ENCODE data around the gene SORL1. TPM values are rescaled to one million over a fixed set of nuclear protein-coding genes. Genes with fewer than 3 reads are reported as not detected.
A peak's percentile ranks its signal among the peaks of the same experiment; 100 is the strongest.
"Not testable (repeated sequence)": the region's sequence is repeated elsewhere in the genome, so short reads cannot be mapped to it uniquely, and the experiment has no call there.

Gene SORL1
- total and polyA plus RNA-seq, 3 experiments from 2014 or later, result 44.5 to 220 (median 46.9) TPM

DNA sequence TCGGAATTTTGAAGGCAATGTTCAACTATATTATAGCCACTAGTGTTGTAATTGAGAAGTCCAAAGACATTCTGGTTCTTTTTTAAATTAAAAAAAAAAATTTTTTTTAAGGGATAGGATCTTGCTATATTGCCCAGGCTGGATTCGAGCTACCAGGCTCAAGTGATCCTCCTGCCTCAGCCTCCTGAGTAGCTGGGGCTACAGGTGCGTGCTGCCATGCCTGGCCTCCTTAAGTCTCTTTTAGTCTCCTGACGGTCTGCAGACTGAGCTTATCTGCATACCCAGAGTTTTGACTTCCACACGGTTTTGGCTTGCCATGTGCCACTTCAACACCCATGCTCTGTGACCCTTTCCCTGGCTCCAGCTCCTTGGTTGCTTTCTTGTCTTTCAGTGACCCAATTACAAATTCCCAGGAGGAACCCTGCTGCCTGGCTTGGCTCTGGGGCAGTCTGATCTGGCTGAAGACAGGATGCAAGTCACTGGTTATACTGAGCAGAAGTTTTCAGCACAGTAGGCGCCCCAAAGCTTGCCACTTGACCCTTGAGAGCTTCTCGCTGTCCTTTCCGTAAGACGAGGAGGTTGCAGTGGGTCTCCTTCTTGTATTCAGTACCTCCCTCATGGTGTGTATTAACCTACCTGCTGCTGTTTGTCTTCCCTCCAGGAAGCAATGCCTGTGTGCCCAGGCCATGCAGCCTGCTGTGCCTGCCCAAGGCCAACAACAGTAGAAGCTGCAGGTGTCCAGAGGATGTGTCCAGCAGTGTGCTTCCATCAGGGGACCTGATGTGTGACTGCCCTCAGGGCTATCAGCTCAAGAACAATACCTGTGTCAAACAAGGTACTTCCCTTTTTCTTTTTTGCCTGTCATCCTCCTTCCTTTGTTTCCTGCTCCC is 114.4 kb downstream of the SORL1 start:
- DNase-seq, result no peak
- CTCF ChIA-PET, result interaction anchor here (0.9 to 1.1 kb wide), 2 partner anchors 24 to 250 kb away, joined by 3 read pairs; no protein-coding TSS in a partner anchor
- peak overlapping the region in 3 of 8 donors; percentile 17 to 94 (median 72) for H3K27ac Mint-ChIP-seq
- H3K36me3 Mint-ChIP-seq, result peaks cover 0 to 93% (median 31%) of the 10 kb centered on the region in 3 donors
- H3K36me3 ChIP-seq (ENCODE audit: insufficient read depth, low read length), result peaks cover 60% of the 10 kb centered on the region
- no peaks in the 10 kb centered on the region for H3K9me3 Mint-ChIP-seq
- H3K27ac ChIP-seq (ENCODE audit: low read depth, low read length), result no peak overlapping the region
- H3K4me3 Mint-ChIP-seq, result no peak overlapping the region
- H3K27me3 ChIP-seq (ENCODE audit: insufficient read depth, low read length, poor library complexity, severe bottlenecking), result no peaks in the 10 kb centered on the region
- peaks cover 21% of the 10 kb centered on the region in 3 donors for H3K4me1 Mint-ChIP-seq
- no peak overlapping the region for H3K4me3 ChIP-seq (ENCODE audit: low read length)
- no peaks in the 10 kb centered on the region for H3K9me3 ChIP-seq (ENCODE audit: low read length)
- H3K27me3 Mint-ChIP-seq, result peaks cover 0 to 3% of the 10 kb centered on the region in 2 donors
- POLR2A ChIA-PET, result no interaction called here
- no peaks in the 10 kb centered on the region for H3K4me1 ChIP-seq (ENCODE audit: insufficient read depth, low read length)

DNA sequence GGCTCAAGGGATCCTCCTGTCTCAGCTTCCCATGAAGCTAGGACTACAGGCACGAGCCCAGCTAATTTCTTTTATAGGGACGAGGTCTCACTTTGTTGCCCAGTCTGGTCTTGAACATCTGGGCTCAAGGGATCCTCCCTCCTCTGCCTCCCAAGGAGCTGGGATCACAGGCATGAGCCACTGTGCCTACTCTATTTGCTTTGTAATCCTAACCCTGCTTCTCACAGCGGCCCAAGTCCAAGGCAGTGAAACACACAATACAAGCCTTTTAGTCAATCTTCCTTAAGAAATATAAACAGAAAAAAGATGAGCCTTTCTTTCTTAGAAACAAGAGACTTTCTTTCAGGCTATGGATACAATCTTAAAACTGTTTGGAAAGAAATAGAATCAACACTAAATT is 115.9 kb downstream of the SORL1 start:
- Mint-ChIP-seq H3K36me3 (peaks cover 0 to 93% (median 31%) of the 10 kb centered on the region in 3 donors), H3K4me1 (peaks cover 7 to 9% (median 8%) of the 10 kb centered on the region in 3 donors)

GRCh38 chr11:121569332-121570299 is 117.5 kb downstream of the SORL1 start:
- H3K9me3 ChIP-seq (ENCODE audit: low read length); H3K27ac ChIP-seq (ENCODE audit: low read depth, low read length); POLR2A ChIA-PET; H3K4me1 ChIP-seq (ENCODE audit: insufficient read depth, low read length); H3K4me3 ChIP-seq (ENCODE audit: low read length); H3K27me3 ChIP-seq (ENCODE audit: insufficient read depth, low read length, poor library complexity, severe bottlenecking); H3K9me3 Mint-ChIP-seq; H3K27me3 Mint-ChIP-seq; CTCF ChIA-PET; H3K4me1 Mint-ChIP-seq; DNase-seq: not testable (repeated sequence)
- Mint-ChIP-seq H3K27ac (peak overlapping the region in 3 of 8 donors; percentile 12 to 71 (median 18)), H3K4me3 (peak overlapping the region in 1 of 7 donors; percentile 47), H3K36me3 (peaks cover 0 to 96% (median 33%) of the 10 kb centered on the region in 3 donors)
- H3K36me3 ChIP-seq (ENCODE audit: insufficient read depth, low read length), result peaks cover 73% of the 10 kb centered on the region

More for the DNA sequence above, 115.9 kb downstream of the SORL1 start:
- Histone ChIP-seq H3K4me1 (ENCODE audit: insufficient read depth, low read length) (no peaks in the 10 kb centered on the region), H3K4me3 (ENCODE audit: low read length) (no peak overlapping the region), H3K9me3 (ENCODE audit: low read length) (no peaks in the 10 kb centered on the region), H3K27me3 (ENCODE audit: insufficient read depth, low read length, poor library complexity, severe bottlenecking) (no peaks in the 10 kb centered on the region), H3K36me3 (ENCODE audit: insufficient read depth, low read length) (peaks cover 69% of the 10 kb centered on the region), H3K27ac (ENCODE audit: low read depth, low read length) (no peak overlapping the region)
- DNase-seq, result no peak
- POLR2A ChIA-PET, result no interaction called here
- H3K9me3 Mint-ChIP-seq, result no peaks in the 10 kb centered on the region
- no peak overlapping the region for H3K4me3 Mint-ChIP-seq
- peaks cover 0 to 3% of the 10 kb centered on the region in 2 donors for H3K27me3 Mint-ChIP-seq
- CTCF ChIA-PET, result no interaction called here
- H3K27ac Mint-ChIP-seq, result peak overlapping the region in 3 of 8 donors; percentile 48 to 83 (median 62)

- Mint-ChIP-seq H3K4me1 (peaks cover 0 to 4% (median 4%) of the 10 kb centered on the region in 3 donors), H3K36me3 (peaks cover 0 to 96% (median 36%) of the 10 kb centered on the region in 3 donors), H3K9me3 (no peaks in the 10 kb centered on the region), H3K27ac (peak overlapping the region in 2 of 8 donors; percentile 52 to 83), H3K27me3 (peaks cover 0 to 3% of the 10 kb centered on the region in 2 donors), H3K4me3 (no peak overlapping the region)
- Histone ChIP-seq H3K4me3 (ENCODE audit: low read length) (no peak overlapping the region), H3K27ac (ENCODE audit: low read depth, low read length) (no peak overlapping the region), H3K36me3 (ENCODE audit: insufficient read depth, low read length) (peaks cover 76% of the 10 kb centered on the region), H3K27me3 (ENCODE audit: insufficient read depth, low read length, poor library complexity, severe bottlenecking) (no peaks in the 10 kb centered on the region), H3K9me3 (ENCODE audit: low read length) (no peaks in the 10 kb centered on the region), H3K4me1 (ENCODE audit: insufficient read depth, low read length) (no peaks in the 10 kb centered on the region)
- ChIA-PET POLR2A (no interaction called here), CTCF (interaction anchor here (1.4 kb wide), 1 partner anchor 11 kb away, joined by 3 read pairs; no protein-coding TSS in a partner anchor)
- no peak for DNase-seq
Observed at GRCh38 chr11:121570453-121570852, 118.3 kb downstream of the SORL1 start.

GRCh38 chr11:121571506-121571905 is 119.4 kb downstream of the SORL1 start:
- Histone ChIP-seq H3K4me1 (ENCODE audit: insufficient read depth, low read length) (no peaks in the 10 kb centered on the region), H3K27ac (ENCODE audit: low read depth, low read length) (no peak overlapping the region), H3K36me3 (ENCODE audit: insufficient read depth, low read length) (peaks cover 77% of the 10 kb centered on the region), H3K27me3 (ENCODE audit: insufficient read depth, low read length, poor library complexity, severe bottlenecking) (no peaks in the 10 kb centered on the region), H3K4me3 (ENCODE audit: low read length) (no peak overlapping the region), H3K9me3 (ENCODE audit: low read length) (no peaks in the 10 kb centered on the region)
- H3K27me3 Mint-ChIP-seq, result peaks cover 0 to 3% of the 10 kb centered on the region in 2 donors
- H3K9me3 Mint-ChIP-seq, result no peaks in the 10 kb centered on the region
- POLR2A ChIA-PET, result no interaction called here
- H3K27ac Mint-ChIP-seq, result peak overlapping the region in 5 of 8 donors; percentile 14 to 83 (median 59)
- CTCF ChIA-PET, result interaction anchor here (1.4 kb wide), 1 partner anchor 12 kb away, joined by 3 read pairs; no protein-coding TSS in a partner anchor
- H3K36me3 Mint-ChIP-seq, result peaks cover 8 to 98% (median 44%) of the 10 kb centered on the region in 3 donors
- H3K4me3 Mint-ChIP-seq, result no peak overlapping the region
- peaks cover 0 to 4% (median 4%) of the 10 kb centered on the region in 3 donors for H3K4me1 Mint-ChIP-seq
- no peak for DNase-seq

DNA sequence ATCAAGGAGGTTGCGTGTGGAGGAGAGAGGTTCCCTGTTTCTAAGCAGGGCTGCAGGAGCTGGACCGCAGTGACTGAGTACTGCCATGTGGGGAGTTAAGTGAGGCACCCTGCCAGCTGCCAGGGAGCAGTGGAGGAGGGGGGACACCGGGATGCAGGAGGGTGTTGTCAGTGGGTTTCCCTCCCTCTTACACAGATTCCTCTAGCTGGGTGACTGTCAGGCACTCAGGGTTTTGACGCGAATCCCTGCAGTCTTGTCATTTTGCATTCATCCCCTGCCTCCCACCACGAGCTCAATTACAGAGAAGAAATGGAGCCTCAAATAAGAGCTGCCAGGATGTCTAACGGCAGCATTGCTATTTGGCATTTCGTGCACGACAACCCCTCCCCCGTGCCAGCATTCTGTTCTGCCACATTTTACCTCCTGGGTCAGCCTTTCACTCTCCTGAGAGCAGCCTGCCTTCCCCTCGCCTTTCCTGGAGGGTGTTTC is 120.5 kb downstream of the SORL1 start:
- peaks cover 13 to 98% (median 48%) of the 10 kb centered on the region in 3 donors for H3K36me3 Mint-ChIP-seq
- peaks cover 73% of the 10 kb centered on the region for H3K36me3 ChIP-seq (ENCODE audit: insufficient read depth, low read length)
- no peaks in the 10 kb centered on the region for H3K9me3 Mint-ChIP-seq
- DNase-seq, result no peak
- POLR2A ChIA-PET, result no interaction called here
- peaks cover 0 to 4% (median under 1%) of the 10 kb centered on the region in 3 donors for H3K4me1 Mint-ChIP-seq
- CTCF ChIA-PET, result no interaction called here
- no peaks in the 10 kb centered on the region for H3K4me1 ChIP-seq (ENCODE audit: insufficient read depth, low read length)
- H3K27ac ChIP-seq (ENCODE audit: low read depth, low read length), result no peak overlapping the region
- no peak overlapping the region for H3K4me3 Mint-ChIP-seq
- peak overlapping the region in 3 of 8 donors; percentile 34 to 70 (median 47) for H3K27ac Mint-ChIP-seq
- no peaks in the 10 kb centered on the region for H3K27me3 ChIP-seq (ENCODE audit: insufficient read depth, low read length, poor library complexity, severe bottlenecking)
- H3K4me3 ChIP-seq (ENCODE audit: low read length), result no peak overlapping the region
- no peaks in the 10 kb centered on the region for H3K9me3 ChIP-seq (ENCODE audit: low read length)
- peaks cover 0 to 1% of the 10 kb centered on the region in 2 donors for H3K27me3 Mint-ChIP-seq

DNA sequence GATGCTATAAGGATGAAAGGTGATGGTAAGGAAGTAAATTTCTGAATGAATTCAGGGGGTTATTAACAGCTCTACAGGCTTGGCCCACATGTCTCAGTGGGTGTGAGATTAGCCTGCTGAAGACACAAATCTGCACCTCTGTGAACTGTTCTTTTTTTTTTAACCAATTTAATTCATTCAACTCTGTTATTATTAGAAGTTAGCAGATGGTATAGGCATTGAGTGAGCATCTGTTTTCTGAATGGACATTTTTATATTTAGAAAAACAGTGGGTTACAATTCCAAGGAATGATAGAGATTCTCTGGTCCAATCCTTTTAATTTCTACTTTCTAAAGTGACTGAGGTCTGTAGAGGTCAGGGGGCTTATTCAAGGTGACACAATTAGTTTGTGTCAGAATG is 122.7 kb downstream of the SORL1 start:
- H3K4me3 Mint-ChIP-seq, result no peak overlapping the region
- Histone ChIP-seq H3K36me3 (ENCODE audit: insufficient read depth, low read length) (peaks cover 82% of the 10 kb centered on the region), H3K4me1 (ENCODE audit: insufficient read depth, low read length) (no peaks in the 10 kb centered on the region), H3K4me3 (ENCODE audit: low read length) (no peak overlapping the region), H3K9me3 (ENCODE audit: low read length) (no peaks in the 10 kb centered on the region), H3K27me3 (ENCODE audit: insufficient read depth, low read length, poor library complexity, severe bottlenecking) (no peaks in the 10 kb centered on the region), H3K27ac (ENCODE audit: low read depth, low read length) (no peak overlapping the region)
- peaks cover 0 to 9% (median under 1%) of the 10 kb centered on the region in 3 donors for H3K4me1 Mint-ChIP-seq
- peaks cover 30 to 98% (median 46%) of the 10 kb centered on the region in 3 donors for H3K36me3 Mint-ChIP-seq
- H3K9me3 Mint-ChIP-seq, result peaks cover 0 to under 1% (median 0%) of the 10 kb centered on the region in 5 donors
- ChIA-PET CTCF (no interaction called here), POLR2A (no interaction called here)
- no peak for DNase-seq
- H3K27me3 Mint-ChIP-seq, result peaks cover 0 to 1% of the 10 kb centered on the region in 2 donors
- peak overlapping the region in 7 of 8 donors; percentile 20 to 92 (median 51) for H3K27ac Mint-ChIP-seq
